Non-pigmented ciliary epithelial cell (primary cell): ENCODE data around the gene SF3B3.
"Not testable (repeated sequence)": the region's sequence is repeated elsewhere in the genome, so short reads cannot be mapped to it uniquely, and the experiment has no call there.

Experiments used
- DNase-seq: peaks from one replicate; pipeline ENCODE4 v3.0.0-alpha.2; 2010; ENCODE audit warnings: low read depth

Gene SF3B3

GRCh38 chr16:70511833-70512232 is 11.8 kb upstream of the SF3B3 start:
- DNase-seq = no peak

- DNase-seq = no peak
Measured at GRCh38 chr16:70512456-70512855, 11.2 kb upstream of the SF3B3 start.

- peak; percentile 59 for DNase-seq
Measured at GRCh38 chr16:70520612-70521297, 2.9 kb upstream of the SF3B3 start.

- DNase-seq = no peak
Measured at GRCh38 chr16:70522216-70523075, 1.2 kb upstream of the SF3B3 start.

GRCh38 chr16:70523076-70523742 is 407 bp upstream of the SF3B3 start, which contains the start of gene COG4:
Gene COG4, minus strand, starts transcription at chr16:70523554. Its CDS starts 11 bp downstream, at chr16:70523543.
- DNase-seq = no peak

GRCh38 chr16:70524399-70524825 is 796 bp downstream of the SF3B3 start:
- not testable (repeated sequence) for DNase-seq

- no peak for DNase-seq
Measured at GRCh38 chr16:70526403-70526802, 2.8 kb downstream of the SF3B3 start.

- DNase-seq = no peak
Measured at GRCh38 chr16:70527315-70527996, 3.8 kb downstream of the SF3B3 start.

- DNase-seq = no peak
Measured at GRCh38 chr16:70529051-70529777, 5.6 kb downstream of the SF3B3 start.

GRCh38 chr16:70529954-70530353 is 6.3 kb downstream of the SF3B3 start:
- DNase-seq = not testable (repeated sequence)

GRCh38 chr16:70534971-70535370 is 11.4 kb downstream of the SF3B3 start:
- DNase-seq = no peak

- DNase-seq = no peak
Measured at GRCh38 chr16:70540994-70541393, 17.4 kb downstream of the SF3B3 start.

GRCh38 chr16:70544548-70544947 is 20.9 kb downstream of the SF3B3 start:
- no peak for DNase-seq

- DNase-seq = no peak
Measured at GRCh38 chr16:70548936-70549335, 25.3 kb downstream of the SF3B3 start.

- no peak for DNase-seq
Measured at GRCh38 chr16:70550082-70550481, 26.5 kb downstream of the SF3B3 start.

- DNase-seq = no peak
Measured at GRCh38 chr16:70551788-70552187, 28.2 kb downstream of the SF3B3 start.

GRCh38 chr16:70552675-70553074 is 29.1 kb downstream of the SF3B3 start:
- no peak for DNase-seq

- peak; percentile 77 for DNase-seq
Measured at GRCh38 chr16:70553645-70554044, 30.0 kb downstream of the SF3B3 start.

- no peak for DNase-seq
Measured at GRCh38 chr16:70556063-70556462, 32.4 kb downstream of the SF3B3 start.

GRCh38 chr16:70561623-70562022 is 38.0 kb downstream of the SF3B3 start:
- no peak for DNase-seq

GRCh38 chr16:70563636-70564035 is 40.0 kb downstream of the SF3B3 start:
- DNase-seq = no peak
